Mucosa of stomach (tissue), 1 donor: ENCODE measurements around the gene SIX5.
A peak's percentile ranks its signal among the peaks of the same experiment; 100 is the strongest.
"Not testable (repeated sequence)": the region's sequence is repeated elsewhere in the genome, so short reads cannot be mapped to it uniquely, and the experiment has no call there.

Experiments
- H3K27me3 ChIP-seq: one replicate; pipeline ENCODE4 v1.7.0; 2013; ENCODE audit warnings: mild to moderate bottlenecking, low read length; ENCODE audit not compliant: control insufficient read depth, insufficient read depth
- H3K36me3 ChIP-seq: one replicate; pipeline ENCODE4 v1.7.0; 2013; ENCODE audit warnings: low read length; ENCODE audit not compliant: control insufficient read depth, insufficient read depth
- H3K4me1 ChIP-seq: one replicate; pipeline ENCODE4 v1.7.0; 2013; ENCODE audit warnings: mild to moderate bottlenecking, low read length; ENCODE audit not compliant: control insufficient read depth, insufficient read depth
- H3K4me3 ChIP-seq: one replicate; pipeline ENCODE4 v1.7.0; 2013; ENCODE audit warnings: low read length
- H3K9ac ChIP-seq: one replicate; pipeline ENCODE4 v1.7.0; 2013; ENCODE audit warnings: mild to moderate bottlenecking, low read length, moderate library complexity
- H3K9me3 ChIP-seq: one replicate; pipeline ENCODE4 v1.7.0; 2013; ENCODE audit warnings: mild to moderate bottlenecking, low read length, moderate library complexity; ENCODE audit not compliant: control insufficient read depth
- donor health status: Pancreatic carcinoma.

SIX5 gene

DNA sequence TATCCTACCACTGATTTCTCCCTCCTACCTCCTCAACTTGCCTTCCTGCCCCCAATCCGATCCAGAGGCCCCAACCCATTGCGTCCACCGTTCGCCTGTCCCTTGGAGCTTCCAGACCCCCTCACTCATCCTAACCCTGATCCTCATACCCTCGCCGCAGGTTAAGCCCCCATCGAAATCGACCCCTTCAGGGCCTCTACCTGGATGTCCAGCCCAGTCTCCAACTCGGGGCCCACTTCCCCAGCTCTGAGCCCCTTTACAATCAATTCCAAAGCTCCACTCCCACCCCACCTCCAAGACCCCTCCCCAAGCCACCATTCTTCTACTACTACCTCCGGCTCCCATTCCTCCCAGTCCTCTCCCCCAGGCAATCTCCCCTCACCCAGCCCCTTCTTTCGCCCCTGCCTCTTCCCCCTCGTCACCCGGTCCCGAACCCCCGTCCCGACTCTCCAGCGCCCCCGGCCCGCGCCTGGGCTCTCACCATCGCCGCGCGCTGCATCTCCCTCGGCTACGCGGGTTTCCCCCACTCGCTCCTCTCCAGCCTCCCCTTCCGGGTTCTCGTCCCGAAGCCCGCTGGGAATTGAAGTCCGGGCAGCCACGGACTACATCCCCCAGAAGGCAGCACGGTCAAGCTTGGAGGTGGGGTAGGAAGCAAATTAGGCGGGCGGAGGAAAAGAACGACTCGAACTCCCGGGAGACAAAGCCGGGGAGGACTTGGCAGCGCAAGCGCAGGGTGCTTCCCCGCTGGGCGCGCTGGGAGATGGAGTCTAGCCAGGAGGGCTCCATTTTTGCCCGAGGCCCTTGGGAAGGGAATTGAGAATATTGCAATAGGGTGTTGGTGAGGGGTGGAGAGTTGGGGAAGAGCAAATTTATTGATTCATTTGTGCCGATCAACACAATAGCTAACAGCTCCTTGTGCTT, 38.4 kb downstream of the SIX5 start, which contains the start of gene FBXO46:
Gene FBXO46 (minus strand): TSS at position 529 of the 921 bp plus-strand sequence. CDS start 17,401 bp downstream, outside the sequence.
- Histone ChIP-seq H3K4me3 (peak within 1 kb of the TSS; percentile 95), H3K9me3 (no peaks in the 10 kb centered on the region), H3K4me1 (peaks cover 14% of the 10 kb centered on the region), H3K9ac (peak within 1 kb of the TSS; percentile 97), H3K36me3 (no peaks in the 10 kb centered on the region), H3K27me3 (no peaks in the 10 kb centered on the region)

DNA sequence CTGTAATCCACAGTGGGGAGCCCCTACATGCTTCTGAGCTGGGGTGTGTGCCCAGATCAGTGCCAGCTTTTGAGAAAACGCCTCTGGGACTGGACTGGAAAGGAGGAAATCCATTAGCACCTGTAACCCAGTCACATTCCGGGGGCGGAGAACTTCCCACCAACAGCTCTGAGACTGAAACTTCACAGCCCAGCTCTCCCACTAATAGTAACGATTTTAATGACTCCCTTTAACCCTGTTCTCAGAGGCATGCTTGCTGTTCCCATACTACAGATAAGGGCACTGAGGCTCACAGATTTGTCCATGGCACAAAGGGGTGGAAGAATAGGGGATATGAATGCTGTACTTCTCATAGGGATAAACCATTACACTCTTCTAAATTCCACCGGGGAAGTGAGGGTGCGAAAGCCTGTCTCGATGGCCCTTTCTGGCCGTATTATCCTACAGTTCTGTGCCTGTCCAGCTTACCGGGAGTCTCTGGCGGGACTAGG, 39.2 kb downstream of the SIX5 start:
- Histone ChIP-seq H3K27me3 (no peaks in the 10 kb centered on the region), H3K4me3 (peak overlapping the region; percentile 95), H3K9ac (peak overlapping the region; percentile 97), H3K9me3 (no peaks in the 10 kb centered on the region), H3K36me3 (no peaks in the 10 kb centered on the region), H3K4me1 (peaks cover 14% of the 10 kb centered on the region)

DNA sequence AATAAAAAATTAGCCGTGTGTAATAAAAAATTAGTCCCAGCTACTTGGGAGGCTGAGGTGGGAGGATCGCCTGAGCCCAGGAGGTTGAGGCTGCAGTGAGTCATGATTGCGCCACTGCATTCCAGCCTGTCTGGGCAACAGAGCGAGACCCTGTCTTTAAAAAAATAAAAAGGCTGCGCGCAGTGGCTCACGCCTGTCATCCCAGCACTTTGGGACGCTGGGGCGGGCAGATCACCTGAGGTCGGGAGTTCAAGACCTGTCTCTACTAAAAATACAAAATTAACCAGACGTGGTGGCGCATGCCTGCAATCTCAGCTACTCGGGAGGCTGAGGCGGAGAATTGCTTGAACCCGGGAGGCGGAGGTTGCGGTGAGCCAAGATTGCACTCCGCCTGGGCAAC, 40.4 kb downstream of the SIX5 start:
- H3K36me3 ChIP-seq, H3K4me3 ChIP-seq, H3K9me3 ChIP-seq, H3K27me3 ChIP-seq, H3K9ac ChIP-seq: not testable (repeated sequence)
- peaks cover 14% of the 10 kb centered on the region for H3K4me1 ChIP-seq

DNA sequence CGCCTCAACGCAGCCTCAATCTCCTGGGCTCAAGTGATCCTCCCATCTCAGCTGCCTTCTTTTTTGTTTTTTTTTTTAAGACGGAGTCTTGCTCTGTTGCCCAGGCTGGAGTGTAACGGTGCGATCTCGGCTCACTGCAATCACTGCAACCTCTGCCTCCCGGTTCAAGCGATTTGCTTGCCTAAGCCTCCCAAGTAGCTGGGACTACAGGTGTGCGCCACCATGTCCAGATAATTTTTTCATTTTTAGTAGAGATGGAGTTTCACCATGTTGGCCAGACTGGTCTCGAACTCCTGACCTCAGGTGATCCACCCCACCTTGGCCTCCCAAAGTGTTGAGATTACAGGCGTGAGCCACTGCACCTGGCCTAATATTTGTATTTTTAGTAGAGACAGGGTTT, 49.0 kb downstream of the SIX5 start:
- H3K9ac ChIP-seq, H3K27me3 ChIP-seq, H3K9me3 ChIP-seq, H3K36me3 ChIP-seq, H3K4me3 ChIP-seq: not testable (repeated sequence)
- H3K4me1 ChIP-seq: peaks cover 20% of the 10 kb centered on the region

DNA sequence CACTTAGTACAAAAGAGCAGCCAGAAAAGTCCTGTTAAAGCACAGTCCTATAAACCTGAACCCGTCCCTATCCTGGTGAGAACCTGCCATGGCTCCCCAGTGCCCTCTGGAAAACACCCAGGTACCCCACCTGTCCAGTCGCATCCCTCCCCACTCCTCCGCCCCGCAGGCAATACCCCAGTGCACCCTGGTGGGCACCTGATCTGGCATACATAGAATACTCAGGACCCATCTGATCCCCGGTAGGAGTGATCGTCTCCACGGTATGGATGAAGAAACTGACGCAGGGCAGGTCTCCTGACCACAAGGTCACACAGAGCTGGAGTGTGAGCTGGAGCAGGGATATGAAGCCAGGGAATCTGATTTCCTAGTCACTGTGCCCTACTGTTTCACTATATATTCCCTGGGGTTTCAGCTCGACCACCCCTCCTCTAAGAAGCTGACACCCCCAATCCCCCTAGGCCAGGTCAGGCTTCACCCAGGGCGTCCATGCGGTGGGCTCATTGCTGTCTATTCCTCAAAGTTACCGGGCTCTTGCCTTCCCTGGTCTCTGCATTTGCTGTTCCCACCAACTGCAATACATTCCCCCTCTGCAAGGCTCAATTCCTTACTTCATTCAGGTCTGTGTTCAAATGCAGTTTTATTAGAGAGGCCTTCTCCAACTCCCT, 50.9 kb downstream of the SIX5 start:
- peak overlapping the region; percentile 91 for H3K4me3 ChIP-seq
- H3K9me3 ChIP-seq: no peaks in the 10 kb centered on the region
- peaks cover 20% of the 10 kb centered on the region for H3K4me1 ChIP-seq
- H3K27me3 ChIP-seq: no peaks in the 10 kb centered on the region
- H3K9ac ChIP-seq: peak overlapping the region; percentile 93
- no peaks in the 10 kb centered on the region for H3K36me3 ChIP-seq

DNA sequence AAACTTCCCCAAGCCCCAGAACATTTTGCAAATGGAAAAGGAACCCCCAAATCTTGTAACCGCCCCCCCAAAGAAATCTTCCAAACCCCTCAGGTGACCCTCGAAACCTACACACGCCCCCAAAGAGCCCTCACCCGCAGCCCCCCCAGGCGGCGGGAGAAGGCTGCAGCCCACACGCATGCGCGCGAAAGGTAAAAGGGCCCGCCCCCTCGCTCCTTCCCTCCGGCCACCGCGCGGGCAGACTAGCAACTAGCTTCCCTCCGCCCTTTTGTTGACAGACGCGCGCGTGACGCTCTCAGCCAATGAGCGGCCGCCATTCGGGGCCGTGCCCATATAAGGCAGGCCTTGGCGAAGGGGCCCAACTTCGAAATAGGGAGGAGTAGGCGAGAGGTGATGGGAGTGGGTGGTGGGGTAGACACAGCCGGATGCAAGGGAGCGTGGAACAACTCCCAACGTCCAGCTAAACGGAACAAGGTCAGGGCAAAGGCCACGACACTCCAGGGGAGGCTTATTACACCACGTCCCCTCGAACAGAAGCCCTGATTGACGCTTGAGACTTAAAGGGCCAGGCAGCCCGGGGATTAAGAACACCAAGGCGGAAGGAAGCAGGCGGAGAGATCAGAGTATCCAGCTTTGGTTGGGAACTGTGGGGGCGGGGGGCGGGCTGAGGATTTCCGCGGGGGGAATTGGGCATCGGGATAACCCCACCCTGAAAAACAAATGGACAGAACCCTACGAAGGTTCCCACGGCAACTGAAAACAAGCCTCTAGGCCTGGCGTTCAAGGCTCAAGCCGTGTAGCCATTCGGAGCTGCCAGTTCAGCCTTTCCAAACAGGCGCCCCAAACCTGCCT, 51.7 kb downstream of the SIX5 start:
- Histone ChIP-seq H3K27me3 (no peaks in the 10 kb centered on the region), H3K36me3 (no peaks in the 10 kb centered on the region), H3K4me3 (peak overlapping the region; percentile 91), H3K9ac (peak overlapping the region; percentile 93), H3K9me3 (no peaks in the 10 kb centered on the region), H3K4me1 (peaks cover 20% of the 10 kb centered on the region)

DNA sequence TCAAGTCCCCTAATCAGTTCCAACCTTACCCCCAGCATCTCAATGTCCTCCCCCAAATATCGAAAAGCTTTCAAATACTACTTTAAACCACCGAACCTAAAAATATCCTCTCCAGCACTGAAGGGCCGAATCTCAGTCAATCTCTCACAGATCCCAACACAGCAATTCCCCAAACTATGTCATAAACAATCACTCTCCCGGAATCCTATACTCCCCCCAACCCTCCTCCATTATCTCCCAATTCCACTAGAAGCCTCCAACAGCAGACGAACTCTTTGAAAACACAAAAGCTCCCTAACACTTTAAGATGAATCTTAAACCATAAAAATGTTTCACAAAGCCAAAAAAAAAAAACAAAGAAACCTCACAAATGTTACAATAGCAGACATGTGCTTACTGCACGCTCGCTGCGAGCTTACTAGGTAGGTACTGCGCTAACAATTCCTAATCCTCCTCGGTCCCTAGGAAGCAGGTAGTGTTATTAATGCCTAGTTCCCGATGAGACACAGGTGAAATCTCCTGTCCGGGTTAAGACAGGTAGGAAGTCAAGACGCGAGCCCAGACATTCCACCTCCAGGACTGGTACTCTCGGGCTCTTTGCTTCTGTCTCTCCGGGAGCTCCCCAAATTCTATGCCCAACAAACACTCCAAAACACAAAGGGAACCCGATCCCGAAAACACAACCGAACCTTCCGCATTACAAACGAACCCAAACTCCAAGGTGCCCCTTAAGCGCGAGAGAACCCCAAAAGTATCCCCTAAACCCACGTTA, 52.5 kb downstream of the SIX5 start:
- no peaks in the 10 kb centered on the region for H3K27me3 ChIP-seq
- H3K4me1 ChIP-seq: peaks cover 16% of the 10 kb centered on the region
- H3K36me3 ChIP-seq: no peaks in the 10 kb centered on the region
- H3K9me3 ChIP-seq: no peaks in the 10 kb centered on the region
- peak overlapping the region; percentile 44 for H3K4me3 ChIP-seq
- peak overlapping the region; percentile 85 for H3K9ac ChIP-seq

DNA sequence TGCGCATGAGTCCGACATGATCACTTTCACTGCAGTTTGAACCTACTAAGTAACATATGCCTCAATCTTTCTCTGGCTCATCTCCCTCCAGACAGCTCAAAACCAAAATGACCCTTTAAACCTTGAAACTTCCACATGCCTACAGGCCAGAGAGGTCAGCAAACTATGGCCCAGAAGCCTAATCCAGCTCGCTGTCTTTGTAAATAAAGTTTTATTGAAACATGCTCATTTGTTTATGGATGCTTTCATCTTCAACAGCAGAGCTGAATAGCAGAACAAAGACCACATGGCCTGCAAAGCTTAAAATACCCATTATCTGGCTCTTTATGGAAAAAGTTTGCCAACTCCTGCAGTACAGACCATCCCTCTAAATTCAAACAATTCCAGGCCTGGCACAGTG, 53.9 kb downstream of the SIX5 start:
- Histone ChIP-seq H3K9me3 (no peaks in the 10 kb centered on the region), H3K9ac (no peak overlapping the region), H3K27me3 (no peaks in the 10 kb centered on the region), H3K4me3 (no peak overlapping the region), H3K4me1 (peaks cover 14% of the 10 kb centered on the region), H3K36me3 (no peaks in the 10 kb centered on the region)
